NCI-H128 (cell line): ENCODE data around the gene ASTL.
"Not testable (repeated sequence)": the region's sequence is repeated elsewhere in the genome, so short reads cannot be mapped to it uniquely, and the experiment has no call there.

Experiments used
- DNase-seq: peaks from one replicate; lab custom pipeline; 2025; ENCODE audit not compliant: unreplicated experiment; lab: John Stamatoyannopoulos, UW

The ASTL gene

GRCh38 chr2:96138179-96139145 is at the start of gene ASTL:
ASTL (minus strand) TSS chr2:96138502; CDS start chr2:96138436, 66 bp downstream.
- no peak for DNase-seq

DNA sequence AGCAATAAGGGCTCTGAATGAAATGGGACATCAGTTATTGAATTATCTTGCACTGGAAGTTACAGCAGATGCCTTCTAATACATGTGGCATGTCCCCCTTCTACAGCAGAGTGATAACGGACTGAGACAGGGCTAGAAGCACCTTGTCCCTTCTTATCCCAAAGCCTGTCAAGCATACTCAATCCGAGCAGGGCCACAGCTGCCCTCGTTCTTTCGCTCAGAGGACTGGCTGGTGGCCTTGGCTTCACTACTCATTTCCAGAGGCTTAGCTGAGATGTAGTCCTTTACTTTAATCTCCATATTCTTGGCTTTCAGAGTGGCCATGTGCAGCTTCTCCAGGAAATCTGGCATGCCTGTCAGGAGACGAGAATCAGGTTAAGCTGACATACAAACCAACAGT is 48.3 kb upstream of the ASTL start:
- no peak for DNase-seq

DNA sequence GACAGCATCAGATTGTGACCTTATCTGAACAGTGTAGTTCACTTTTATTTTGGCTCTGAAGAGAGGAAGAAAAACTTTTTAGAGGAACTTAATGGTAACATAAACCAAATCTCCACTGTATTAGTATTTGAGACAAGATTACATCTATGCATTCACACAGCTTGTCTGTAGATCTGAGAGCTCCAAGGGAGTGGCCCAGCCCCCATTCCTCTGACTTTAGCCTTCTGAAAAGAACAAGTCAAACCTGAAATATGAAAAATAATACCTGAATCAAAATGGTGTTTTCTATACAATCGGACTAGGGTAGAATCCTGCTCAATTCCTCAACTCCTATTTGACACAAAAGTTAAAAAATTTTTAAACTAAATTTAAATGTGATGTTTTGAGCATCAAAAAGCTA is 47.2 kb upstream of the ASTL start:
- DNase-seq: no peak

GRCh38 chr2:96184989-96185388 is 46.7 kb upstream of the ASTL start:
- no peak for DNase-seq

DNA sequence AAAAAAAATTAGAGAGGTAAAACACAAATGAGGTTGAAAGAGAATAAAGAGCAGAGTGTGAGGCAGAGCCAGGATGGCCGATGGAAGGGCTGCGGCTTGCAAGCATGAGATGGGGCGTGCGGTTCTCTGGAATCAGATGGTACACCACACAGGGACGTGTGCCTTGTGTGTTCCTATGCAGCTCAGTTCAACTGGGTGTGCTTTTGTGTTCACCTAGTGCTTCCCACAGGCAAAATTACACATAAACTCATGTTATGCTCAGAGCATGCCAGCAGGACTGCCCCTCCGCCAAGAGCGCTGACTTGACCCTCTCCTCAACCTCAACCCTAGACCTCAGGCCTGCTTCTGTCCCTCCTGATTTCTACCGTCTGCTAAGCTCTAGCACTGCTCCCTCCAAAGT is 45.9 kb upstream of the ASTL start:
- DNase-seq: no peak

DNA sequence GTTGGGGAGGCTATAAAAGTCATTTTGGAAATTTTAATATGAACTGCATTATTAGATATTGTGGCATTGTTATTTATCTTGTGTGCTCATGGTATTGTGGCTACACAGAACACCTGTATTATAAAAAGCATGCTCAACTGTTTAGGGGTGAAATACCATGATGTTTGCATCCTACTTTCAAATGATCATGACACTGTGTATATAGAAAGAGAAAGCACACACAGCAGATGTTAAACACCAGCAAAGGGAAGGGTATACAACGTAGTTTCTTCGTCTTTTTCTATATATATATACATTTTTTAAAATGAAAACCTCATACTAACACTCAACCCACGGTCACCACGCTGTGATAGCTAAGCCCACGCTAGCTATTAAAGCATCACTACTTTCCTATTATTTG is 43.2 kb upstream of the ASTL start:
- no peak for DNase-seq

DNA sequence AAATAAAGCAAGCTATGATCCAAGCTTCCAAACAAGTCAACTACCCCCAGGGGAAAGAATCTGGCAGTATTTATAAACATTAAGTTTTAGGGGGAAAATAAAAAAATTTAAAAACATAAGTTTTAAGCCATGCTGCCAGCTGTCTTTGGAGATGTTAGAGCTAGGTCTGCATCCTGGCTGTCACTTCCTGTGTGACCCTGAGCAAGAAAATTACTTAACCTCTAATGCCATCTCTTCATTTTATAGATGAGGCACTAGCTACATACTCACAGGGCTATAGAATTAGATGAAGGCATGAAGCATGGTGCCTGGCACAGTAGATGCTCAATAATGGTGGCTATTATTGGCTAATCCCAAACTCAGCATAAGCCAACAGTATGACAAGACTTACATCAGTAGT is 42.2 kb upstream of the ASTL start:
- DNase-seq: no peak

DNA sequence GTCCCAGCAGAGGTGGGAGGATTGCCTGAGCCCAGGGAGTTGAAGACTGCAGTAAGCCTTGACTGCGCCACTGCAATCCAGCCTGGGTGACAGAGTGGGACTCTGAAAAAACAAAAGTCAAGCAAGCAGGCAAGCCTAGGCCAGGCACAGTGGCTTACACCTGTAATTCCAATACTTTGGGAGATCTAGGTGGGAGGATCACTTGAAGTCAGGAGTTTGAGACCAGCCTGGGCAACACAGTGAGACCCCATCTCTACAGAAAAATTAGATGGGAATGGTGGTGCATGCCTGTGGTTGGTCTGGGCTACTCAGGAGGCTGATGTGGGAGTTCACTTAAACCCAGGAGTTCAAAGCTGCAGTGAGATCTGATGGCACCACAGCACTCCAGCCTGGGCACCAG is 41.7 kb upstream of the ASTL start:
- no peak for DNase-seq

- DNase-seq: no peak
Observed at GRCh38 chr2:96176661-96177060, 38.4 kb upstream of the ASTL start.

DNA sequence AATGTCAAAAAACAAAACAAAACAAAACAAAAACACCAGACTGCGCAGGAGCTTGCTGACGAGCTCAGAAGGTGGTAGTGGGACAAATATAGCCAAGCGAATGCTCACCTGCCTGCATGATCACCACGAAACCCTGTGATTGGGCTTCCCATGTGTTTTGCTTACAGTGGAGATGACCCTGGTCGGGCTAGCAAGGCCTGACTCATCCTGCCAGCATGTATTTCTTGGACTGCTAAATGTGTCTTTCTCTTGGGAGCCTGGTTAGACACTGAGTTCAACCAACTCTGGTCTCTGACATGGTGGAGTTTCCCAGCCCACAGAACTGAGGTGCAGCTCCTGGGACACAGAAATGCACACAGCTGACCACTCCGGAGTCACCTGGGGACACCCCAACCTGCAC is 37.6 kb upstream of the ASTL start:
- DNase-seq: no peak

DNA sequence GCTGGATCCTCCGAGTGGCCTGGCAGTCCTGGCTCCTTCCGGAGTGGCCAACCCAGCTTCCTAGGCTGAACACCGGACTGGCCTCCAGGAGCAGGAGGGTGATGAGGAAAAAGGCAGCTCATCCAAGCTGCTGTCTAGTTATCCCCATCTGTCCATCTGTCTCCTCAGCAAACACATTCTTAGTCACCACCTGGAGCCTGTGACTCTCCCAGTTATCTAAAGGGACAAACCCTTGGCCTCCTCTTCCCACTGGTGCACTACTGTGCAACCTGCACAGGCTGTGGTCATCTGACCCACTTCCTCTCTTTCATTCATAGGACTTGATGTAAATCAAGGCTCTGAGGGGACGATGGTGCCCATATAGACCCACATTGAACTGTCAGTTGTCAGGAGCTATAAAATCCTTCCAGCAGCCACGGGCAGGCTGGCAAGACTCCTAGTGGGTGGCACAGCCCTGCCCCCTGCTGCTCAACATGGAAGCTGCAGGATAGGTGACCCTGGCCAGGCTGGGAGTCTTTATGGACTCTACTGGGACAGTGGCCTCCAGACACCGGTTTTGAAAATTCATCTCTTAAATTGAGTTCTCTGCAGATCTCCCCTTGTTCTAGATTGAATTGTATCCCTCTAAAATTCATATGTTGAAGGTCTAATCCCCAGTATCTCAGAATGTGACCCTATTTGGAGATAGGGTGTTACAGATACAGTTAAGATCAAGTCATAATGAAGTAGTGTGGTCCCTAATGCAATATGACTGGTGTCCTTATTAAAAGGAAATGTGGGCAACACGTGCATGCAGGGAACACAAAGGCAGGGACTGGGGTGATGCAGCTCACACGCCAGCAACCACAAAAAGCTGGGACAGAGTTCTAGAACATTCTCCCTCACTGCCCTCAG is 36.2 kb upstream of the ASTL start:
- DNase-seq: peak; percentile 18

GRCh38 chr2:96171831-96172230 is 33.5 kb upstream of the ASTL start:
- DNase-seq: no peak

DNA sequence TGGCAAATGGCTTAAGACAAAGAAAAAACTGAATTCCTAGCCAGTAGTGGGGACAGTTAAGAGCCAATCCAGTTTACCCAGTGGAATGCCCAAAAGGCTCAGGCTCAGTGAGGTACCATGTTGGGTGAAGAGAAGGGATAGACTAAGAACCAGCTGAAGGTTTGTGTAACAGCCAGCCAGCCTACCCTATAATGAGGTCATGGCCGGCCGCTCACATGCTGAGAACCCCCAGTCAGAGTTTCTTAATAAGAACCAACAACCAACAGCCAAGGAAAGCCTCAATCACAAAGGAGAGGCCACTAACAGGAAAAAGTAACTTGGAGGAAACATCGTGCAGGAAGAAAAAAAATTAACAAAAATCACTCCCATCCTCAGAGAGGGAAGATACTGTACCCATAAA is 32.3 kb upstream of the ASTL start:
- DNase-seq: no peak

DNA sequence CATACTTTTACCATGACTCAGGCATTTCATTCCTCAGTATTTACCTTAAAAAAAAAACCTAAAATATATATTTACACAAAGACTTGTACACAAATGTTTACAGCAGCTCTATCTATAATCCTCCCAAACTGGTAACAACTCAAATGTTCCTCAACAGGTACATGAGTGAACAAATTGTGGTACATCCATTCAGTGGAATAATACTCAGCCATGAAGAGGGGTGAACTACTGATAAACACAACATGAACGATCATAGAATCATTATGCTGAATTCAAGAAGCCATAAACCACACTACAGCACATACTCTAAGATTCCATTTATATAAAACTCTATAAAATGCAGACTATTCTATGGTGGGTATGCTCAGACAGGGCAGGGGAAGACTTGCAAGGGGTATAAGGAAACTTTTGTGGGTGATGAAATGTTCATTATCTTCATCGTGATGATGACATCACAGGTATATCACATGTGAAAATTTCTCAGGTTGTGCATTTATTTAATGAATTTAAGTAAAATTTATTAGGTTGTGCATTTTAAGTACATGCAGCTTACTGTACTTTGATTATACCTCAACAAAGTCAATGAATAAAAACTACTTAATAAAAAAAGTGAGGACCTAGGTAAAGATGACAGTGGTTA is 31.7 kb upstream of the ASTL start:
- no peak for DNase-seq

- no peak for DNase-seq
Observed at GRCh38 chr2:96167407-96168013, 29.2 kb upstream of the ASTL start.

GRCh38 chr2:96164459-96165184 is 26.3 kb upstream of the ASTL start:
- DNase-seq: no peak

GRCh38 chr2:96163768-96164429 is 25.6 kb upstream of the ASTL start:
- DNase-seq: no peak

DNA sequence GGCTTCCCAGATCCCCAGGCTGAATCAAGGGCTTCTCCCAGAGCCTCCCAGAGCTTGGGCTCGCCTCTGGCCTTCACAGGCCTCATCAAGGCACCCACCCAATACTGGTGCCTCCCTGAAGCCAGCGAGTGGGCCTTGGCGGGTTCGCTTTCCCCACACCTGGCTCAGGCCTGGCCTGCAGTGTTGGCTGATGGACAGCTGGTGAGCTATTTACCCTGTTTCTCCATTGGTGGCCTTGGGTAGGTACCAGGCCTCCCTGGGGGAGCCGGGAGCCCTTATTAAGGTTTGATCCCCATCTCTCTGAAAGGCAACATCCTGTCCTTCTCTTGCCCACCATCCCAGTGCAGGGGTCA is 25.1 kb upstream of the ASTL start:
- DNase-seq: no peak

- no peak for DNase-seq
Observed at GRCh38 chr2:96161898-96162297, 23.6 kb upstream of the ASTL start.

GRCh38 chr2:96160366-96160765 is 22.1 kb upstream of the ASTL start:
- DNase-seq: not testable (repeated sequence)
